Measurements from ENCODE around the gene ZNRF1. TPM values are rescaled to one million over a fixed set of nuclear protein-coding genes. Genes with fewer than 3 reads are reported as not detected.

The ZNRF1 gene
- total and polyA plus RNA-seq, 2 donors from 2014 or later, result 10.8 to 23.1 TPM

GRCh38 chr16:75043175-75043895, 44.5 kb downstream of the ZNRF1 start:
- Histone ChIP-seq H3K9ac (ENCODE audit: low read length in 3 of 3) (no peak overlapping the region), H3K9me3 (ENCODE audit: control insufficient read depth in 2 of 3, insufficient read depth in 1 of 3, low read length in 3 of 3) (peaks cover 0 to 2% (median 0%) of the 10 kb centered on the region in 3 donors), H3K36me3 (ENCODE audit: control insufficient read depth in 2 of 3, insufficient read depth in 3 of 3, low read length in 3 of 3) (no peaks in the 10 kb centered on the region), H3K27me3 (ENCODE audit: control insufficient read depth, insufficient read depth, low read length) (no peaks in the 10 kb centered on the region), H3K4me3 (ENCODE audit: low read length in 3 of 3) (no peak overlapping the region), H3K4me1 (ENCODE audit: control insufficient read depth in 2 of 3, insufficient read depth in 2 of 3, low read depth in 1 of 3, low read length in 3 of 3) (peaks cover 0 to 20% (median 8%) of the 10 kb centered on the region in 3 donors), H3K27ac (ENCODE audit: low read depth in 2 of 2, low read length in 2 of 2) (no peak overlapping the region)
- TF ChIP-seq CTCF (IDR thresholded peaks at IDR 0.05; ENCODE audit: borderline replicate concordance, extremely low read depth, insufficient read depth), result no peak
- intact Hi-C loops (cut with DNase I), result no loop called here
- FAIRE-seq (no peak), DNase-seq (peak in 1 of 5 donors; percentile 40)

GRCh38 chr16:75044800-75045361, 46.1 kb downstream of the ZNRF1 start:
- Histone ChIP-seq H3K36me3 (ENCODE audit: control insufficient read depth in 2 of 3, insufficient read depth in 3 of 3, low read length in 3 of 3) (no peaks in the 10 kb centered on the region), H3K9ac (ENCODE audit: low read length in 3 of 3) (no peak overlapping the region), H3K27me3 (ENCODE audit: control insufficient read depth, insufficient read depth, low read length) (no peaks in the 10 kb centered on the region), H3K9me3 (ENCODE audit: control insufficient read depth in 2 of 3, insufficient read depth in 1 of 3, low read length in 3 of 3) (no peaks in the 10 kb centered on the region), H3K27ac (ENCODE audit: low read depth in 2 of 2, low read length in 2 of 2) (peak overlapping the region; percentile 58 to 72), H3K4me3 (ENCODE audit: low read length in 3 of 3) (peak overlapping the region in 1 of 3 donors; percentile 16), H3K4me1 (ENCODE audit: control insufficient read depth in 2 of 3, insufficient read depth in 2 of 3, low read depth in 1 of 3, low read length in 3 of 3) (peaks cover 0 to 20% (median 8%) of the 10 kb centered on the region in 3 donors)
- no peak for DNase-seq
- FAIRE-seq, result no peak
- no peak for TF ChIP-seq CTCF (IDR thresholded peaks at IDR 0.05; ENCODE audit: borderline replicate concordance, extremely low read depth, insufficient read depth)
- intact Hi-C loops (cut with DNase I), result no loop called here

GRCh38 chr16:75045424-75045823, 46.6 kb downstream of the ZNRF1 start:
- no peak for FAIRE-seq
- intact Hi-C loops (cut with DNase I), result no loop called here
- H3K27ac ChIP-seq (ENCODE audit: low read depth in 2 of 2, low read length in 2 of 2), result peak overlapping the region in 1 of 2 donors; percentile 36

More at GRCh38 chr16:75045424-75045823, 46.6 kb downstream of the ZNRF1 start:
- Histone ChIP-seq H3K9ac (ENCODE audit: low read length in 3 of 3) (no peak overlapping the region), H3K9me3 (ENCODE audit: control insufficient read depth in 2 of 3, insufficient read depth in 1 of 3, low read length in 3 of 3) (no peaks in the 10 kb centered on the region), H3K27me3 (ENCODE audit: control insufficient read depth, insufficient read depth, low read length) (no peaks in the 10 kb centered on the region), H3K36me3 (ENCODE audit: control insufficient read depth in 2 of 3, insufficient read depth in 3 of 3, low read length in 3 of 3) (no peaks in the 10 kb centered on the region), H3K4me3 (ENCODE audit: low read length in 3 of 3) (peak overlapping the region in 1 of 3 donors; percentile 16), H3K4me1 (ENCODE audit: control insufficient read depth in 2 of 3, insufficient read depth in 2 of 3, low read depth in 1 of 3, low read length in 3 of 3) (peaks cover 0 to 20% (median 8%) of the 10 kb centered on the region in 3 donors)
- DNase-seq, result no peak
- TF ChIP-seq CTCF (IDR thresholded peaks at IDR 0.05; ENCODE audit: borderline replicate concordance, extremely low read depth, insufficient read depth), result no peak
